CD4-positive, alpha-beta T cell (primary cell): ENCODE results near the gene TMCO2. TPM values are rescaled to one million over a fixed set of nuclear protein-coding genes. Genes with fewer than 3 reads are reported as not detected.

Source experiments
- ATAC-seq: fragments of 200-7000 bp; cut with Tn5 transposase; one replicate; pipeline ENCODE4 v1.10.0; 2022; ENCODE audit warnings: mild to moderate bottlenecking; ENCODE audit not compliant: poor library complexity
- CTCF ChIA-PET: fragments of 350-600 bp; sonication (Branson Sonifier 250); formaldehyde crosslinking; loops from one replicate; lab custom pipeline; 2021; ENCODE audit warnings: antibody characterized with exemption, inconsistent platforms; lab: Charles Lee
- POLR2A ChIA-PET: fragments of 350-600 bp; sonication (Branson Sonifier 250); formaldehyde crosslinking; loops from one replicate; lab custom pipeline; 2021; ENCODE audit warnings: antibody characterized with exemption, inconsistent platforms; lab: Charles Lee
- DNase-seq, 14 experiments: peaks; one replicate each; pipeline ENCODE4 v3.0.0-alpha.2; 2013 to 2020; ENCODE audit warnings: mixed read lengths in 2 of 14
- H3K27ac ChIP-seq, 2 donors: one replicate each; pipeline versions ENCODE4 v1.5.1 to v1.7.0; 2013; ENCODE audit warnings: low read length in 2 of 2, low read depth in 1 of 2, mild to moderate bottlenecking in 1 of 2
- H3K27me3 ChIP-seq, 2 experiments: 1 replicate in 1 of 2; 2 replicates in 1 of 2; pipeline versions ENCODE4 v1.6.1 to v1.7.0; 2013; ENCODE audit warnings: low read length in 2 of 2, control low read depth in 1 of 2, mild to moderate bottlenecking in 1 of 2, moderate library complexity in 1 of 2; ENCODE audit not compliant: insufficient read depth in 2 of 2, control insufficient read depth in 1 of 2
- H3K36me3 ChIP-seq: one replicate; pipeline ENCODE4 v1.6.1; 2013; ENCODE audit warnings: low read length, control low read depth; ENCODE audit not compliant: insufficient read depth
- H3K4me1 ChIP-seq: one replicate; pipeline ENCODE4 v1.6.1; 2013; ENCODE audit warnings: low read length, control low read depth; ENCODE audit not compliant: insufficient read depth
- H3K4me3 ChIP-seq: one replicate; pipeline ENCODE4 v1.5.1; 2013; ENCODE audit warnings: mild to moderate bottlenecking, low read length, moderate library complexity
- H3K9me3 ChIP-seq, 2 experiments: 1 replicate in 1 of 2; 2 replicates in 1 of 2; pipeline versions ENCODE4 v1.6.1 to v1.7.0; 2013; ENCODE audit warnings: low read length in 2 of 2, mild to moderate bottlenecking in 2 of 2, control low read depth in 1 of 2, moderate library complexity in 1 of 2; ENCODE audit not compliant: control insufficient read depth in 1 of 2, insufficient read depth in 1 of 2
- H3K27ac Mint-ChIP-seq: one replicate; pipeline ENCODE4 v1.8.0; 2020; ENCODE audit warnings: mixed read lengths
- H3K27me3 Mint-ChIP-seq: one replicate; pipeline ENCODE4 v1.8.0; 2021; ENCODE audit warnings: mixed read lengths
- H3K36me3 Mint-ChIP-seq: one replicate; pipeline ENCODE4 v1.8.0; 2021; ENCODE audit warnings: low read depth, mixed read lengths
- H3K4me1 Mint-ChIP-seq: one replicate; pipeline ENCODE4 v1.8.0; 2021; ENCODE audit warnings: low read depth, mixed read lengths
- H3K4me3 Mint-ChIP-seq: one replicate; pipeline ENCODE4 v1.8.0; 2020; ENCODE audit warnings: mild to moderate bottlenecking, mixed read lengths
- H3K9me3 Mint-ChIP-seq: one replicate; pipeline ENCODE4 v1.8.0; 2020; ENCODE audit warnings: mixed read lengths
- CTCF ChIP-seq: fragments of 200-600 bp; IDR thresholded peaks from one replicate; pipeline ENCODE4 v1.8.0; 2022; ENCODE audit warnings: antibody characterized with exemption, mild to moderate bottlenecking
- intact Hi-C, 2 experiments: fragments of 100-400 bp; cut with DNase I in 1 of 2; cut with micrococcal nuclease in 1 of 2; formaldehyde crosslinking; loops; one replicate each; pipeline versions ENCODE4 v1.15.1 to v1.9.0; 2023 to 2025; cut with DNase I, micrococcal nuclease
- total RNA-seq, 174 experiments: library from RNA in 2 of 174; stranded (reverse) in 2 of 174; gene quantifications; one replicate each; pipeline ENCODE4 v1.2.3 and lab custom pipeline; 2021 to 2026

TMCO2 gene
- total RNA-seq, 2 experiments from 2014 or later: not detected

- peak; percentile 11 for ATAC-seq
- Histone ChIP-seq H3K27me3 (no peaks in the 10 kb centered on the region), H3K4me3 (no peak overlapping the region), H3K27ac (no peak overlapping the region), H3K9me3 (no peaks in the 10 kb centered on the region), H3K4me1 (peaks cover 7% of the 10 kb centered on the region), H3K36me3 (peaks cover 29% of the 10 kb centered on the region)
- TF ChIP-seq CTCF: no peak
- Mint-ChIP-seq H3K4me3 (no peak overlapping the region), H3K27me3 (no peaks in the 10 kb centered on the region), H3K36me3 (peaks cover 35% of the 10 kb centered on the region), H3K4me1 (peaks cover 11% of the 10 kb centered on the region), H3K9me3 (no peaks in the 10 kb centered on the region), H3K27ac (peak overlapping the region; percentile 31)
- ChIA-PET CTCF (interaction anchor here (0.6 to 1.5 kb wide), 5 partner anchors 16 to 163 kb away, joined by 3 to 5 read pairs (median 3); partner anchors contain the start of gene ZMPSTE24), POLR2A (interaction anchor here (0.9 to 2.7 kb wide), 2 partner anchors 16 to 132 kb away, joined by 4 to 15 read pairs; partner anchors contain the start of genes SMAP2 and ZMPSTE24)
- intact Hi-C loops: no loop called here
- DNase-seq: no peak
Measured at GRCh38 chr1:40241362-40241761, 6.4 kb upstream of the TMCO2 start.

DNA sequence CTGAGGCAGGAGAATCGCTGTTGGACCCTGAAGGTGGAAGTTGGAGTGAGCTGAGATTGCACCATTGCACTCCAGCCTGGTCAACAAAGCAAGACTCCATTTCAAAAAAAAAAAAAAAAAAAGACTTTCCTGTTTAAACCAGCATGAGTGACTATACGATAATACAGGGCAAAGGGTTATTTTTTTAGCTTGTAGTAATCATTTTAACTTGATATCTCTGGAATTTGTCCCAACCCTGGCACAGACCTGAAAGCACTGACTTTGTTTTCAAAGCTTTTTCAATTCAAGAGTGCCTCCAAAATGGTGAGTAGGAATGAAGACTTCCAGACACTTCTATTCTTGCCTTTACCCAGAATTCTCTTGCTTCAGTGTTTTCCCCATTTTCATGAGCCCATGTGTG lies 4.4 kb upstream of the TMCO2 start:
- peaks cover 15% of the 10 kb centered on the region for H3K36me3 Mint-ChIP-seq
- Histone ChIP-seq H3K27me3 (no peaks in the 10 kb centered on the region), H3K27ac (no peak overlapping the region), H3K9me3 (no peaks in the 10 kb centered on the region), H3K4me3 (no peak overlapping the region), H3K36me3 (peaks cover 9% of the 10 kb centered on the region), H3K4me1 (peaks cover 7% of the 10 kb centered on the region)
- no peaks in the 10 kb centered on the region for H3K9me3 Mint-ChIP-seq
- ATAC-seq (no peak), DNase-seq (no peak)
- no peak for TF ChIP-seq CTCF
- no peaks in the 10 kb centered on the region for H3K27me3 Mint-ChIP-seq
- intact Hi-C loops: no loop called here
- ChIA-PET CTCF (interaction anchor here (0.7 to 1.1 kb wide), 3 partner anchors 73 to 833 kb away, joined by 3 to 5 read pairs (median 4); no protein-coding TSS in a partner anchor), POLR2A (interaction anchor here (2.7 kb wide), 1 partner anchor 14 kb away, joined by 15 read pairs; the partner anchor contains the start of gene ZMPSTE24)
- no peak overlapping the region for H3K27ac Mint-ChIP-seq
- peaks cover 11% of the 10 kb centered on the region for H3K4me1 Mint-ChIP-seq
- H3K4me3 Mint-ChIP-seq: no peak overlapping the region

GRCh38 chr1:40244138-40244744 lies 3.5 kb upstream of the TMCO2 start:
- H3K36me3 Mint-ChIP-seq: peaks cover 8% of the 10 kb centered on the region
- DNase-seq: no peak
- H3K9me3 Mint-ChIP-seq: no peaks in the 10 kb centered on the region
- no peak for ATAC-seq
- Histone ChIP-seq H3K9me3 (no peaks in the 10 kb centered on the region), H3K4me3 (no peak overlapping the region), H3K27me3 (no peaks in the 10 kb centered on the region), H3K27ac (no peak overlapping the region), H3K36me3 (peaks cover under 1% of the 10 kb centered on the region), H3K4me1 (peaks cover 7% of the 10 kb centered on the region)
- no peak overlapping the region for H3K4me3 Mint-ChIP-seq
- H3K4me1 Mint-ChIP-seq: peaks cover 11% of the 10 kb centered on the region
- no peak overlapping the region for H3K27ac Mint-ChIP-seq
- POLR2A ChIA-PET: no interaction called here
- CTCF ChIA-PET: no interaction called here
- no peaks in the 10 kb centered on the region for H3K27me3 Mint-ChIP-seq
- intact Hi-C loops: no loop called here
- TF ChIP-seq CTCF: no peak
